K562 (cell line): ENCODE measurements around the gene MOK. TPM values are rescaled to one million over a fixed set of nuclear protein-coding genes. Genes with fewer than 3 reads are reported as not detected.

Experiments
- ATAC-seq: fragments of 200-7000 bp; cut with Tn5 transposase; 3 replicates; pipeline ENCODE4 v1.9.1; 2020; ENCODE audit warnings: moderate library complexity
- BruUV-seq: library from RNA; stranded (reverse); fragments of 400-500 nt; replicated peaks from 2 replicates; lab custom pipeline; 2021; lab: Mats Ljungman, UMichigan
- CTCF ChIA-PET: fragments of 300-600 bp; formaldehyde crosslinking; extraction: SDS; loops from one replicate; lab custom pipeline; 2021; ENCODE audit warnings: low intra/inter-chr PET ratio; lab: Yijun Ruan, JAX
- POLR2A ChIA-PET: fragments of 300-600, 350-650 bp; sonication (Branson Sonifier 250); formaldehyde crosslinking; extraction: SDS; loops from one replicate; lab custom pipeline; 2021; ENCODE audit warnings: antibody characterized with exemption, inconsistent platforms; lab: Yijun Ruan, JAX
- DNase-seq, 4 experiments: peaks; one replicate each; pipeline versions ENCODE4 v3.0.0 to v3.0.0-alpha.2; 2011 to 2018; ENCODE audit warnings: low spot score in 3 of 4, mixed read lengths in 3 of 4; ENCODE audit errors: extremely low read depth in 1 of 4
- FAIRE-seq: peaks from 2 replicates; lab custom pipeline; 2011; peaks lifted over from hg19 to GRCh38; lab: Jason Lieb, UNC
- H2AFZ ChIP-seq: 2 replicates; pipeline ENCODE4 v1.6.0; 2011; ENCODE audit warnings: low read depth, low read length, control low read depth, inconsistent platforms
- H3K27ac ChIP-seq: fragments of 200-600 bp; 3 replicates; pipeline ENCODE4 v1.8.0; 2011; ENCODE audit warnings: low read depth, mild to moderate bottlenecking, control low read depth, inconsistent platforms, low read length, moderate library complexity, mixed read lengths; ENCODE audit errors: extremely low read depth
- H3K27me3 ChIP-seq, 2 experiments: fragments of 300-600 bp in 1 of 2; 2 replicates in 1 of 2; 3 replicates in 1 of 2; pipeline versions ENCODE4 v1.6.0 to v1.8.0; 2011; ENCODE audit warnings: inconsistent platforms in 2 of 2, low read length in 2 of 2, mild to moderate bottlenecking in 1 of 2, mixed read lengths in 1 of 2, moderate library complexity in 1 of 2; ENCODE audit not compliant: control insufficient read depth in 2 of 2, insufficient read depth in 2 of 2
- H3K36me3 ChIP-seq: fragments of 300-600 bp; 3 replicates; pipeline ENCODE4 v1.8.0; 2011; ENCODE audit warnings: mild to moderate bottlenecking, low read length, inconsistent platforms; ENCODE audit not compliant: control insufficient read depth, insufficient read depth
- H3K4me1 ChIP-seq, 2 experiments: fragments of 200-600 bp in 1 of 2; replicated peaks in 1 of 2; 2 replicates in 1 of 2; 3 replicates in 1 of 2; pipeline versions ENCODE4 v1.5.1 to v1.8.0; 2011; ENCODE audit warnings: inconsistent platforms in 2 of 2, low read length in 2 of 2, mild to moderate bottlenecking in 1 of 2, mixed read lengths in 1 of 2, moderate library complexity in 1 of 2; ENCODE audit not compliant: control insufficient read depth in 2 of 2, insufficient read depth in 2 of 2
- H3K4me2 ChIP-seq: 2 replicates; pipeline ENCODE4 v1.6.1; 2011; ENCODE audit warnings: low read length, control low read depth, inconsistent platforms, mixed read lengths; ENCODE audit not compliant: insufficient read depth
- H3K4me3 ChIP-seq: fragments of 200-600 bp; sonication (generic), shearing (Covaris generic); 2 replicates; pipeline ENCODE4 v1.5.1; 2016; ENCODE audit warnings: control low read depth, inconsistent platforms
- H3K79me2 ChIP-seq: fragments of 200-600 bp; 3 replicates; pipeline ENCODE4 v1.8.0; 2011; ENCODE audit warnings: low read length, inconsistent platforms; ENCODE audit not compliant: control insufficient read depth, insufficient read depth
- H3K9ac ChIP-seq, 2 experiments: 2 replicates each; pipeline versions ENCODE4 v1.6.0 to v1.6.1; 2011; ENCODE audit warnings: low read depth in 2 of 2, low read length in 2 of 2, control low read depth in 1 of 2, inconsistent platforms in 1 of 2, mild to moderate bottlenecking in 1 of 2, mixed read lengths in 1 of 2; ENCODE audit not compliant: insufficient read depth in 1 of 2
- H3K9me1 ChIP-seq: one replicate; pipeline ENCODE4 v1.6.0; 2011; ENCODE audit warnings: inconsistent platforms, mild to moderate bottlenecking, low read length, moderate library complexity; ENCODE audit not compliant: control insufficient read depth, insufficient read depth
- H3K9me3 ChIP-seq: replicated peaks from 2 replicates; pipeline ENCODE4 v1.5.1; 2011; ENCODE audit warnings: low read depth, low read length, inconsistent platforms; ENCODE audit not compliant: control insufficient read depth, insufficient read depth
- H4K20me1 ChIP-seq: replicated peaks from 2 replicates; pipeline ENCODE4 v1.6.1; 2011; ENCODE audit warnings: low read length, inconsistent platforms, mixed read lengths; ENCODE audit not compliant: control insufficient read depth, insufficient read depth
- CBX5 ChIP-seq: IDR thresholded peaks from 2 replicates; pipeline ENCODE4 v1.6.1; 2014; ENCODE audit warnings: low read depth, borderline replicate concordance
- E4F1 ChIP-seq: fragments of 250-450 bp; sonication (Bioruptor Pico); IDR thresholded peaks from 2 replicates; pipeline ENCODE4 v1.5.0; 2021; ENCODE audit warnings: mild to moderate bottlenecking, borderline replicate concordance
- FOXP1 ChIP-seq: sonication (generic); formaldehyde crosslinking; IDR thresholded peaks from 2 replicates; pipeline ENCODE4 v1.8.0; 2022; ENCODE audit warnings: mild to moderate bottlenecking, missing genetic modification reagents
- HEY1 ChIP-seq: fragments of 250-450 bp; sonication (Bioruptor Pico); IDR thresholded peaks from 2 replicates; pipeline ENCODE4 v1.5.0; 2020; ENCODE audit warnings: mild to moderate bottlenecking, moderate library complexity, borderline replicate concordance
- ID3 ChIP-seq, 2 experiments: fragments of 250-450 bp in 1 of 2; fragments of 450-650 bp in 1 of 2; sonication (Bioruptor Pico) in 1 of 2; IDR thresholded peaks; 2 replicates each; pipeline versions ENCODE4 v1.6.1 to v1.8.0; 2016 to 2021; ENCODE audit warnings: mild to moderate bottlenecking in 2 of 2, moderate library complexity in 2 of 2, missing compliant biosample characterization in 1 of 2, missing genetic modification characterization in 1 of 2
- MXD1 ChIP-seq: fragments of 250-450 bp; sonication (Bioruptor Pico); IDR thresholded peaks from 2 replicates; pipeline ENCODE4 v1.8.0; 2021; ENCODE audit warnings: borderline replicate concordance, mild to moderate bottlenecking, moderate library complexity; ENCODE audit not compliant: poor library complexity, severe bottlenecking
- NRF1 ChIP-seq, 2 experiments: fragments of 450-650 bp; IDR thresholded peaks in 1 of 2; conservative IDR thresholded peaks in 1 of 2; 2 replicates each; pipeline ENCODE4 v1.6.1; 2014; ENCODE audit warnings: mild to moderate bottlenecking in 2 of 2
- PREB ChIP-seq: sonication (generic); formaldehyde crosslinking; IDR thresholded peaks from 2 replicates; pipeline ENCODE4 v1.8.1; 2023; ENCODE audit warnings: mild to moderate bottlenecking, missing genetic modification reagents
- RB1 ChIP-seq: fragments of 450-650 bp; IDR thresholded peaks from 2 replicates; pipeline ENCODE4 v1.6.1; 2017; ENCODE audit warnings: low read depth, mild to moderate bottlenecking
- TAF15 ChIP-seq: fragments of 200-400 bp; formaldehyde crosslinking; IDR thresholded peaks from 2 replicates; pipeline ENCODE4 v1.6.1; 2017; ENCODE audit warnings: mild to moderate bottlenecking, low read depth, low read length, moderate library complexity
- ZC3H8 ChIP-seq: fragments of 450-650 bp; IDR thresholded peaks from 2 replicates; pipeline ENCODE4 v1.6.1; 2017
- ZEB2 ChIP-seq: fragments of 450-650 bp; IDR thresholded peaks from 2 replicates; pipeline ENCODE4 v1.6.1; 2016
- ZNF239 ChIP-seq: fragments of 250-450 bp; sonication (Bioruptor Pico); IDR thresholded peaks from 2 replicates; pipeline ENCODE4 v1.4.0; 2020; ENCODE audit warnings: mild to moderate bottlenecking
- WGBS: fragments of 100-300 bp; shearing (Covaris generic); methylation state at CpG from one replicate; pipeline ENCODE4 v1.1.6; 2016; ENCODE audit warnings: low coverage, mixed read lengths; ENCODE audit not compliant: insufficient coverage; ENCODE audit errors: missing lambda C conversion rate; 5-methylcytosine and 5-hydroxymethylcytosine counted together
- in situ Hi-C: fragments of 300-500 bp; cut with MboI; formaldehyde crosslinking; loops from 4 replicates; pipeline ENCODE4 v1.15.0; 2018; ENCODE audit warnings: inconsistent platforms, mixed read lengths
- intact Hi-C: fragments of 100-400 bp; cut with micrococcal nuclease; formaldehyde crosslinking; loops from 2 replicates; pipeline ENCODE4 v1.14.2; 2022
- polyA plus RNA-seq, 8 experiments: library from polyadenylated mRNA; depleted of rRNA in 4 of 8; stranded (reverse) in 5 of 8; unstranded in 3 of 8; fragments of >200 nt; fragmentation: Nextera tagmentation in 2 of 8; fragmentation: Illumina TruSeq in 1 of 8; extraction: Ambion mirVana in 2 of 8; extraction: Trizol in 1 of 8; gene quantifications; 2 replicates each; pipeline versions ENCODE4 v1.2.1 to v1.2.3, GENCODE V29; 2011 to 2014; ENCODE audit warnings: inconsistent platforms in 1 of 8, missing spikeins in 1 of 8
- total RNA-seq, 7 experiments: library from RNA; depleted of rRNA in 6 of 7; stranded (reverse); fragments of >200 nt in 6 of 7; fragmentation: Illumina TruSeq in 2 of 7; extraction: Trizol in 2 of 7; gene quantifications; 2 replicates each; pipeline versions ENCODE4 v1.2.1 to v1.2.3, GENCODE V29; 2011 to 2021; ENCODE audit warnings: low replicate concordance in 1 of 7

Gene MOK
- total and polyA plus RNA-seq, 9 of the 15 experiments (the other 6 are each of a cell fraction or from before 2014, with no cell fraction given) = 1.3 to 8.4 (median 5.3) TPM

- 0 out of 4 replicates have a peak, but pooled peaks of 1 of the 2 experiments have one; percentile 6 for TF ChIP-seq NRF1 (conservative IDR thresholded peaks at IDR 0.05 in 1 of 2, IDR thresholded peaks at IDR 0.05 in 1 of 2)
- TF ChIP-seq ID3 (CRISPR knock-in tag; IDR thresholded peaks at IDR 0.05) = no peak
- no peak for TF ChIP-seq ID3 (tag; IDR thresholded peaks at IDR 0.05)
- TF ChIP-seq ZEB2 = no peak
These were observed 12.7 kb upstream of the MOK start (continued) for GRCh38 chr14:102317564-102318248.

- ChIA-PET POLR2A (interaction anchor here (0.6 to 1.4 kb wide), 3 partner anchors 12 to 1391 kb away, joined by 3 to 4 read pairs (median 3); partner anchors contain the start of gene MOK), CTCF (interaction anchor here (0.7 to 1.3 kb wide), 3 partner anchors 12 to 270 kb away, joined by 3 to 7 read pairs (median 4); partner anchors contain the start of gene MOK)
- WGBS = 3% methylated on average over 27 of the region's 54 CpGs
- ATAC-seq = peak; percentile 85
- Histone ChIP-seq H3K79me2 (peaks cover 15% of the 10 kb centered on the region), H3K9ac (peak overlapping the region; percentile 71 to 93), H3K9me1 (no peaks in the 10 kb centered on the region), H4K20me1 (no peaks in the 10 kb centered on the region), H2AFZ (peak overlapping the region; percentile 99), H3K9me3 (no peaks in the 10 kb centered on the region), H3K27ac (peak overlapping the region; percentile 77), H3K36me3 (peaks cover 4% of the 10 kb centered on the region; the same call in 1 of the 3 replicates), H3K4me2 (peak overlapping the region; percentile 90), H3K4me1 (peaks cover 27 to 32% of the 10 kb centered on the region in 2 experiments; a peak in 4 of 5 replicates), H3K27me3 (no peaks in the 10 kb centered on the region), H3K4me3 (peak overlapping the region; percentile 54)
- FAIRE-seq = peak; percentile 86
- in situ Hi-C loops = loop anchor here (5.0 to 10.0 kb wide), 3 partner anchors 252 to 612 kb away; partner anchors contain the start of gene DYNC1H1
- DNase-seq = peak; percentile 83 to 91 (median 86)
- intact Hi-C loops = loop anchor here (5.0 kb wide), 3 partner anchors 200 to 355 kb away; partner anchors contain the start of gene DYNC1H1
- BruUV-seq = no TSS peak
- TF ChIP-seq FOXP1 (CRISPR knock-in tag) (no peak), ZNF239 (CRISPR knock-in tag) (no peak), E4F1 (CRISPR knock-in tag) (no peak), RB1 (peak; percentile 84), HEY1 (CRISPR knock-in tag) (no peak), PREB (no peak), MXD1 (CRISPR knock-in tag) (no peak), ZC3H8 (no peak), CBX5 (no peak), TAF15 (no peak)
These were observed 12.0 kb upstream of the MOK start for GRCh38 chr14:102316743-102317563.
